ENCODE measurements around the gene PIEZO2. TPM values are rescaled to one million over a fixed set of nuclear protein-coding genes. Genes with fewer than 3 reads are reported as not detected.

The PIEZO2 gene
- total and polyA plus RNA-seq, 4 donors: 2.6 to 233 (median 18.8) TPM

DNA sequence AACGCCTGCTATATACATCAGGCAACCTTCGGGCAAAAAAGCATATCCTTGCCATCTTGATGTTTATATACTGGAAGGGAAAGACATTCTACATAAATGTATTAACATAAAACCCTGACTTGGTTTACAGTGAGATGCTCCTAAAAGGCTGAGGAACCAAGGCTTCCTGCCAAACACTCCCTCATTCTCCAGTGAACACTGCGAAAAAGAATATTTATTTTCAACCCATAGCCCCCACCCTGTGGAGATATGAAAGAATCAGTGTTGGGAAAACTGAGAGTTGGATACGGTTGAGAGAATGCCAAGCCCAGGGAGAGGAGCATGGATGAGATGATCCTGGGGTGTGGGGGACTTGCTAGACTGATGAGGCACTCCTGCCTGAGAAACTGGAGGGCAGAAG lies 94.9 kb downstream of the PIEZO2 start:
- Histone ChIP-seq H3K4me3 (no peak overlapping the region), H3K9me3 (ENCODE audit: control insufficient read depth in 4 of 4, insufficient read depth in 3 of 4, low read length in 3 of 4) (no peaks in the 10 kb centered on the region), H3K27ac (ENCODE audit: low read depth in 1 of 2, low read length in 1 of 2) (no peak overlapping the region), H3K27me3 (ENCODE audit: control insufficient read depth in 3 of 3, insufficient read depth in 3 of 3, low read length in 2 of 3) (no peaks in the 10 kb centered on the region), H3K9ac (ENCODE audit: insufficient read depth in 1 of 2, low read length in 2 of 2) (peak overlapping the region in 1 of 2 donors; percentile 1), H3K36me3 (ENCODE audit: control insufficient read depth in 4 of 4, insufficient read depth in 4 of 4, low read length in 4 of 4) (peaks cover 0 to 6% (median under 1%) of the 10 kb centered on the region in 4 donors), H3K4me1 (ENCODE audit: control insufficient read depth in 5 of 5, insufficient read depth in 5 of 5, low read length in 5 of 5) (peaks cover 0 to 50% (median 16%) of the 10 kb centered on the region in 5 donors)
- DNase-seq: peak; percentile 56 to 80 (median 75)
- no peak for ATAC-seq (ENCODE audit: insufficient read depth, low FRiP score)
- 75 to 80% methylated on average over 4 of the region's 4 CpGs for WGBS, 2 donors
- TF ChIP-seq, protein P1, sequence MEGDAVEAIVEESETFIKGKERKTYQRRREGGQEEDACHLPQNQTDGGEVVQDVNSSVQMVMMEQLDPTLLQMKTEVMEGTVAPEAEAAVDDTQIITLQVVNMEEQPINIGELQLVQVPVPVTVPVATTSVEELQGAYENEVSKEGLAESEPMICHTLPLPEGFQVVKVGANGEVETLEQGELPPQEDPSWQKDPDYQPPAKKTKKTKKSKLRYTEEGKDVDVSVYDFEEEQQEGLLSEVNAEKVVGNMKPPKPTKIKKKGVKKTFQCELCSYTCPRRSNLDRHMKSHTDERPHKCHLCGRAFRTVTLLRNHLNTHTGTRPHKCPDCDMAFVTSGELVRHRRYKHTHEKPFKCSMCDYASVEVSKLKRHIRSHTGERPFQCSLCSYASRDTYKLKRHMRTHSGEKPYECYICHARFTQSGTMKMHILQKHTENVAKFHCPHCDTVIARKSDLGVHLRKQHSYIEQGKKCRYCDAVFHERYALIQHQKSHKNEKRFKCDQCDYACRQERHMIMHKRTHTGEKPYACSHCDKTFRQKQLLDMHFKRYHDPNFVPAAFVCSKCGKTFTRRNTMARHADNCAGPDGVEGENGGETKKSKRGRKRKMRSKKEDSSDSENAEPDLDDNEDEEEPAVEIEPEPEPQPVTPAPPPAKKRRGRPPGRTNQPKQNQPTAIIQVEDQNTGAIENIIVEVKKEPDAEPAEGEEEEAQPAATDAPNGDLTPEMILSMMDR (IDR thresholded peaks at IDR 0.05; ENCODE audit: control extremely low read depth, extremely low read depth): no peak

DNA sequence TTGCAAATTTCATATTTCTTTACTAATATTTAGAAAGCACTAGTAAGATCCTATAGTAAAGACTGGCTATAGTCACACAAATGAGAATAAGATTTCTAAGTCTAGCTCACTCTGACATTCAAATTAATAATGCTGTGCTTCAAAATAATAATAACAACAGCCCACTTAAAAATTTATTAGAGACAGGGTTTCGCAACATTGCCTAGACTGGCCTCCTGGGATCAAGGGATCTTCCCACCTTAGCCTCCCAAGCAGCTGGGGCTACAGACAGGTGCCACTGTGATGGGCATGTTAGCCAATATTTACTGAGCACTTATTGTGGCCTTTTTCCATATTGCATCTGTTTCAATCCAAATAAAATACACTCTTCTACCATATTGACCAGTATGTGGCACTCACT lies 96.1 kb downstream of the PIEZO2 start:
- Histone ChIP-seq H3K9me3 (ENCODE audit: control insufficient read depth in 4 of 4, insufficient read depth in 3 of 4, low read length in 3 of 4) (no peaks in the 10 kb centered on the region), H3K4me3 (no peak overlapping the region), H3K4me1 (ENCODE audit: control insufficient read depth in 5 of 5, insufficient read depth in 5 of 5, low read length in 5 of 5) (peaks cover 0 to 59% (median 16%) of the 10 kb centered on the region in 5 donors), H3K27ac (ENCODE audit: low read depth in 1 of 2, low read length in 1 of 2) (no peak overlapping the region), H3K9ac (ENCODE audit: insufficient read depth in 1 of 2, low read length in 2 of 2) (no peak overlapping the region), H3K27me3 (ENCODE audit: control insufficient read depth in 3 of 3, insufficient read depth in 3 of 3, low read length in 2 of 3) (no peaks in the 10 kb centered on the region), H3K36me3 (ENCODE audit: control insufficient read depth in 4 of 4, insufficient read depth in 4 of 4, low read length in 4 of 4) (peaks cover 0 to 10% (median 2%) of the 10 kb centered on the region in 4 donors)
- TF ChIP-seq, protein P1 (IDR thresholded peaks at IDR 0.05; ENCODE audit: control extremely low read depth, extremely low read depth): no peak
- ATAC-seq (ENCODE audit: insufficient read depth, low FRiP score) (no peak), DNase-seq (no peak)
- 94 to 97% methylated on average over 1 of the region's 1 CpG for WGBS, 2 donors

DNA sequence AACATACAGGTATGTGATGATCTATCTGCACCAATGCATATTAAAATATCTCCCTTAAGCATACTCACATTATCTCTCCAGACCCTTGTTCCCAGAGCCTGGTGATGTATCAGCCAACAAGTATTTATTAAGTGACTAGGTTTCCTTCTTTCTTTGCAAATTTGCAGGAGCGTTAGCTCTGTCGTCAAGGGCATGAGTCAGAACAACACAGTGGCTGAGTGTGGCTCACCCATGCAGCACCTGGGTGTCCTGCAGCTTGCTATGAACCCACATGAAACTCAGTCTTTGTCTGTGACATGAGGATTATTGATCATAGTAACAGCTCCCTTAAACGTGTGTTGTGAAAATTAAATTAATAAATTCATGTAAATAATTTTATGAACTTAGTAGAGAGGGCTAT lies 96.6 kb downstream of the PIEZO2 start:
- Histone ChIP-seq H3K4me1 (ENCODE audit: control insufficient read depth in 5 of 5, insufficient read depth in 5 of 5, low read length in 5 of 5) (peaks cover 0 to 61% (median 16%) of the 10 kb centered on the region in 5 donors), H3K4me3 (no peak overlapping the region), H3K27ac (ENCODE audit: low read depth in 1 of 2, low read length in 1 of 2) (no peak overlapping the region), H3K9ac (ENCODE audit: insufficient read depth in 1 of 2, low read length in 2 of 2) (no peak overlapping the region), H3K9me3 (ENCODE audit: control insufficient read depth in 4 of 4, insufficient read depth in 3 of 4, low read length in 3 of 4) (no peaks in the 10 kb centered on the region), H3K36me3 (ENCODE audit: control insufficient read depth in 4 of 4, insufficient read depth in 4 of 4, low read length in 4 of 4) (peaks cover 0 to 11% (median 3%) of the 10 kb centered on the region in 4 donors), H3K27me3 (ENCODE audit: control insufficient read depth in 3 of 3, insufficient read depth in 3 of 3, low read length in 2 of 3) (no peaks in the 10 kb centered on the region)
- DNase-seq (no peak), ATAC-seq (ENCODE audit: insufficient read depth, low FRiP score) (no peak)
- TF ChIP-seq, protein P1 (IDR thresholded peaks at IDR 0.05; ENCODE audit: control extremely low read depth, extremely low read depth): no peak
- WGBS, 2 donors: 70 to 90% methylated on average over 3 of the region's 3 CpGs

DNA sequence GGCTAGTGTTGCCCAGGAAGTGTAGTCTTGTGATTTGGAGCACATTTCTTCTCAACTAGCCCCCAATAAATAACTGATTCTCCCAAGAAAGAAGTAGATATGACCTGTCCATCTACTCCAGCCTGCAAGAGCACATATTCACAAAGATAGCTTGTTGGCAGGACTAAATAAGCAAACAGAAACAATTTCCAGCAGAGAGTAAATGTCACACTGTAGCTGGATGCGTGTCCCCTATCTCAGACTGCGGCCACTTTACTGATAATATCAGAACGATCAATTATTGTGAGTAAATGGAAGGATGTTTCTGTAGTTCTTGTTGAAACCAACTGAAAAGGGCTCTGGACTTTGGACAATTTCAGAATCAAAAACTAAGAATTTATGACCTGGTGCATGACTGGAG lies 97.9 kb downstream of the PIEZO2 start:
- no peaks in the 10 kb centered on the region for H3K27me3 ChIP-seq (ENCODE audit: control insufficient read depth in 3 of 3, insufficient read depth in 3 of 3, low read length in 2 of 3)
- H3K36me3 ChIP-seq (ENCODE audit: control insufficient read depth in 4 of 4, insufficient read depth in 4 of 4, low read length in 4 of 4): peaks cover 0 to 17% (median 6%) of the 10 kb centered on the region in 4 donors
- DNase-seq (no peak), ATAC-seq (ENCODE audit: insufficient read depth, low FRiP score) (no peak)
- no peak overlapping the region for H3K4me3 ChIP-seq
- H3K27ac ChIP-seq (ENCODE audit: low read depth in 1 of 2, low read length in 1 of 2): no peak overlapping the region
- TF ChIP-seq, protein P1 (IDR thresholded peaks at IDR 0.05; ENCODE audit: control extremely low read depth, extremely low read depth): no peak
- H3K9me3 ChIP-seq (ENCODE audit: control insufficient read depth in 4 of 4, insufficient read depth in 3 of 4, low read length in 3 of 4): peaks cover 0 to under 1% (median 0%) of the 10 kb centered on the region in 4 donors
- H3K9ac ChIP-seq (ENCODE audit: insufficient read depth in 1 of 2, low read length in 2 of 2): no peak overlapping the region
- H3K4me1 ChIP-seq (ENCODE audit: control insufficient read depth in 5 of 5, insufficient read depth in 5 of 5, low read length in 5 of 5): peaks cover 0 to 57% (median 13%) of the 10 kb centered on the region in 5 donors
- 84 to 94% methylated on average over 3 of the region's 3 CpGs for WGBS, 2 donors
